Stimulated activated CD8-positive, alpha-beta memory T cell treated with anti-CD3 and anti-CD28 coated beads, Interleukin-12 subunit alpha, Interleukin-12 subunit beta, amount 100 ng/mL, for 4 hours (primary cell): ENCODE measurements around the gene NT5DC2.

Experiments used
- DNase-seq: peaks from one replicate; pipeline ENCODE4 v3.0.0-alpha.2; 2020; ENCODE audit warnings: low read depth

The NT5DC2 gene

DNA sequence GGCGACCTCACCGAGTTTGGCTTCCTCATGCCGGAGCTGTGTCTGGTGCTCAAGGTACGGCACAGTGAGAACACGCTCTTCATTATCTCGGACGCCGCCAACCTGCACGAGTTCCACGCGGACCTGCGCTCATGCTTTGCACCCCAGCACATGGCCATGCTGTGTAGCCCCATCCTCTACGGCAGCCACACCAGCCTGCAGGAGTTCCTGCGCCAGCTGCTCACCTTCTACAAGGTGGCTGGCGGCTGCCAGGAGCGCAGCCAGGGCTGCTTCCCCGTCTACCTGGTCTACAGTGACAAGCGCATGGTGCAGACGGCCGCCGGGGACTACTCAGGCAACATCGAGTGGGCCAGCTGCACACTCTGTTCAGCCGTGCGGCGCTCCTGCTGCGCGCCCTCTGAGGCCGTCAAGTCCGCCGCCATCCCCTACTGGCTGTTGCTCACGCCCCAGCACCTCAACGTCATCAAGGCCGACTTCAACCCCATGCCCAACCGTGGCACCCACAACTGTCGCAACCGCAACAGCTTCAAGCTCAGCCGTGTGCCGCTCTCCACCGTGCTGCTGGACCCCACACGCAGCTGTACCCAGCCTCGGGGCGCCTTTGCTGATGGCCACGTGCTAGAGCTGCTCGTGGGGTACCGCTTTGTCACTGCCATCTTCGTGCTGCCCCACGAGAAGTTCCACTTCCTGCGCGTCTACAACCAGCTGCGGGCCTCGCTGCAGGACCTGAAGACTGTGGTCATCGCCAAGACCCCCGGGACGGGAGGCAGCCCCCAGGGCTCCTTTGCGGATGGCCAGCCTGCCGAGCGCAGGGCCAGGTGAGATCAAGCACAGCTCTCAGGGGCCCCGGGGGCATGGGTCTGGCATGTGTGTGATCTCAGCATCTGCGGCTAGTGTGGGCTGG, 45.6 kb downstream of the NT5DC2 start:
- no peak for DNase-seq

DNA sequence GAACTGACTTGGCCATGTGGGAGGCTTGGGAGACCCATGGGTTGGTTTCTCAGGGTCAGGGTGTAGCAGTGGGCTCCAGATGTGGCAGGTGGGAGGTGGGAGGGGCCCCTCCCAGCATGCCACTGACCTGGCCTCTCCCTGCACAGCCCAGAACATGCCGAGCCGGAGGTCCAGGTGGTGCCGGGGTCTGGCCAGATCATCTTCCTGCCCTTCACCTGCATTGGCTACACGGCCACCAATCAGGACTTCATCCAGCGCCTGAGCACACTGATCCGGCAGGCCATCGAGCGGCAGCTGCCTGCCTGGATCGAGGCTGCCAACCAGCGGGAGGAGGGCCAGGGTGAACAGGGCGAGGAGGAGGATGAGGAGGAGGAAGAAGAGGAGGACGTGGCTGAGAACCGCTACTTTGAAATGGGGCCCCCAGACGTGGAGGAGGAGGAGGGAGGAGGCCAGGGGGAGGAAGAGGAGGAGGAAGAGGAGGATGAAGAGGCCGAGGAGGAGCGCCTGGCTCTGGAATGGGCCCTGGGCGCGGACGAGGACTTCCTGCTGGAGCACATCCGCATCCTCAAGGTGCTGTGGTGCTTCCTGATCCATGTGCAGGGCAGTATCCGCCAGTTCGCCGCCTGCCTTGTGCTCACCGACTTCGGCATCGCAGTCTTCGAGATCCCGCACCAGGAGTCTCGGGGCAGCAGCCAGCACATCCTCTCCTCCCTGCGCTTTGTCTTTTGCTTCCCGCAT, 46.4 kb downstream of the NT5DC2 start:
- DNase-seq: no peak

DNA sequence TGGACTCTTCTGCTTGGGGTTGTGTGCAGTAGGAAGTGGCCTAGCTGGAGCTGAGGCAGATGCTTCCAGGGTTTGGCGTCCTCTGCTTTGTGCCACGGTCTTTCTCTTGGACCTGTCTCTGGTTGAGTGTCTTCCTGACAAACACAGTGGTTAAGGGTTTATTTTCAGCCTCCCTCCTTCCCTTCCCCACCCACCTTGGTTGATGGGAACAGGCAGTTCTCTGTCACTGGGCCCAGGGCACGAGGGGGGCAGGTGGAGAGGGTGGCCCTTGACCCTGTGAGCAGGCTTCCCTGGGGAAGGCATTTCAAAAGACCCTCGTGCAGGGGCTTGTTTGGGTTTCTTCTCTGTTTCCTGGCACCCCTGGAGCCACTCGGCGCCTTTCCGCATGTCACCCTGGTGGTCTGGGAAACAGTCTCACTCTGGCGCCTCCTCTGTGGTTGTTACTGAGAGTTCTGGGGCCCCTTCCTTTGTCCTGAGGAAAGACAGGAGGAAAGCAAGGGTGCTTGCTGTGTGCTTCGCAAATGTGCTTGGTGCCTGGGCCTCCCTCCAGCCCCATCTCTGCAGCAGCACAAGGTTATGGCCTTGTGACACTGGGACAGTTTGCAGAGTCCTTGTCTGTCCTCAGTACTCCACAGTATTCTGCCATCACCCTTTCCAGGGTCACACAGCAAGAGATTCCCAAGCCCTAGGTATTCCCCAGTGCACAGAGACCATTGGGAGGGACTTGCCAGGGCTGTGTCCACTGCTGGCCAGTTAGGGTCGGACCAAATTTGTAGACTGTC, 48.8 kb downstream of the NT5DC2 start:
- DNase-seq: no peak

DNA sequence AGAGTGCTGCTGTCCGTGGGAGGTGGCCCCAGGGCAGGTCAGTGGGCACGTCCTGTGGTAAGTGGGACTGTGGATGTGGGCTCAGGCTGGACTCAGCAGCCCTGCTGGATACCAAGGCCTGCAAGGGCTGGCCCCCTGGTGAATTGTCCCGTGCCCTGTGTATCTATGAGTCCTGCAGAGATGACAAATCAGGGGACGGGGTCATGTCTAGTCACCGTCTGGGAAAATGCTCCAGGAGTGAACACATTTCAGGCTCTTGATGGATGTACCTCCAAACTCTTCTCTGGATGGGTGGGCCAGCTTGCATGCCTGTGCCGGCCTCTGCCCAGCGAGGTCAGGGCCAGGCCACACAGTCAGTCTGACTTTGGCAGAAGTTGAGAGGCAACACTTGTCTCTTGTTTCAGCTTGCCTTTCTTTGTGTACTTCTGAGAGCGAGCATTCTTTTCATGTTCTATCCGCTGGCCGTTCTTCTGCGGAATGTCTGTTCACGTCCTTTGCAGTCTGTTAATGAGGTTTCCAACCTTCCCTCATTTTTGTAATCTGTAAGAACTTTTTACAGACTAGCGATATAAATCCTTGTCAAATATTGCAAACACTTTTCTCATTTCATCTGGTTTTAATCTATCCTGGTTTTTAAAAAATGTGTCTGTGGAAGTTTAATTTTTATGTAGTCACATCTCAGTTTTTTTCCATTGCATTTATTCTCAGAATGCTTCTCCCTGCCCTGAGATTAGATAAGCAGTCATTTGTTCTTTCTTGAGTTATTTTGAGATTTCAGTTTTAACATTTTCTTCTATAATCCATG, 49.9 kb downstream of the NT5DC2 start:
- no peak for DNase-seq

DNA sequence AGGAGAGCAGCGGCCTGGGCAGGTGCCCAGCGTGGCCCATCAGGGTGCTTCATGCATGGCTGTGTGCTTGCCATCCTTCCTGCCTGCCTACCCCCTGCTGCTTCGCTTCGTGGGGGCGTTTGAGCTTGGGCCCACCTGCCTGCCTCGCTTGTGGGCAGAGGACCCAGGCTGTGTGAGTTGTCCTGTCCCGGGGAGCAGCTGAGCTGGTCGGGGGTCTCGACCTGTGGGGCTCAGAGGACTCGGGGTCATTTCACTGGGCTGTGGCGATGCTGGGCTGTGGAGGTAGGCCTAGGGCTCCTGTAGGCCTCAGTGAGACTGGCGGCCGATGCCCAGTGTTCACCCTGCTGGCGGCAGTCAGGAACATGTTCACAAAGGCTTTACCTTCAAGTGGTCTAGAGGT, 50.6 kb downstream of the NT5DC2 start:
- DNase-seq: no peak

DNA sequence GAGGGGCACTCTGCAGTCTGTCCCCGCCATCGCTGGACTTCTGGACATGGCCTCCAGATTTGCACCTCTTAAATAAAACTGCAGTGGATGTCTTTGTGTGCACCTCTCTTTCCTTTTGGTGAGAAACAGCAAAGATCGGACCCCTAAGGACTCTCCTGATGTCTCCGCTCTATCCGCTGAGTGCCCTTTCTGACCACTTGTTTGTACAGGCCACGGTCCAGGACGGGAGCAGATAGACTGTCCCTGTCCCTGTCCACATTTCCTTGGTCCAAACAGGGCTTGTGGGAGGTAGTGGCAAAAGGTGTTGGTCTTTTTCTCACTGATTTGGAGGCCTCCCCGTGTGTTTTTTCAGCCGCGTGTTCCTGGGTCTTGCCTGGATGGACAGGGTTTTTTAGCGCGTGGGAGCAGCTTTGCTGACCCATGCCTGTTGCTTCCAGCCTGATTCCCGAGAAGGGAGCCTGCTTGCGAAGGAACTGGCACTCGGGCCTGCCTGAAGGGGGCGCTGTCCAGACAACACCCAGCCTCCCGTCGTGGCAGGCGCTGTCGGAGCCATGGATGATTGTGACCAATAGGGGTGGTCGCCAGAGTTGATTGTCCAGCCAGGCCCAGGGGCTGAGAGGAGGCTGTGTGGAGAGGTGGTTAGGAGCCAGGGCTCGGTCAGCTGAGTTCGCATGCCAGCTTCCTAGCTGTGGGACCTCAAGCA, 51.7 kb downstream of the NT5DC2 start:
- no peak for DNase-seq

DNA sequence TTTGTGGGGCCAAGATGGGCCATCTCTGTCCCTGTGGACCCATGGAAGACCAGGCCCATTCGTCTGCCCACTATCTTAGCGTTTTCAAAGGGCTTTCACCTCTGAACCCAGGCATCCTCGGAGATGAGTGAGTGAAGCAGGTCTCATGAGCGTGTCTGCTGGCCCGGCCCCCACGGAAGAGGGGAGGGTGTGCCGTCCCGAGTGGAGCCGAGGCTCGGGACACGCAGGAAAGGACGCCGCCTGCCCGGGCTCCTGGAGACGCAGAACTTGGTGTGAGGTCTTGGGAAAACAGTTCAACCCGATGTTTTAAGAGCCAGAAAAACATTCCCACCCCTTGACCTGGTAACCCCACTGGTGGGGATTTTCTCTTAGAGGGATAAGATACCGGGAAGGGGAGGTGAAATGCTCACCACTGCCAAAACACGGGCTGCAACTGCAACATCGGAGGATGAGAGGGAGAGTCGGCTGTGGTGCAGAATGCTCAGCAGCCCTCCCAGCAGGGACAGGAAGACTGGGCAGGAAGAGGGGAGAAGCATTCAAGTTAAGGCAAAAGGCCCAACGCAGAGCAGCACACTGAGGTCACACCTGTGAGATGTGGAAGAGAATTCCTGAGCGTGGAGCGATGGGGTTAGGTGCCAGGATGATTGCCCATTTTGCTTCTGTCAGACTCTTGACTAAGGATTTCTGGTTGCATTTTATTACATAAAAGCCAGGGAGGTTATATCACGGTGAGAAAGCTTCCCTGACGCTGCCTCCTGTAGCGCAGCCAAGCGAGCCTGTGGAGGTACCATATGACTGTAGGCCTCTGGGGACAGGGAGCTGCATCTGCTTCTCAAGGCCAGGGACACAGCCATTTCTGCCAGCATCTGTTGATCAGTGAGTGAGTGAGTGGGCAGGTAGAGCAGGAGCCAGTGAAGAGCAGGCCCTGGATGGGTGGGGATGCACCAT, 52.6 kb downstream of the NT5DC2 start:
- DNase-seq: no peak

DNA sequence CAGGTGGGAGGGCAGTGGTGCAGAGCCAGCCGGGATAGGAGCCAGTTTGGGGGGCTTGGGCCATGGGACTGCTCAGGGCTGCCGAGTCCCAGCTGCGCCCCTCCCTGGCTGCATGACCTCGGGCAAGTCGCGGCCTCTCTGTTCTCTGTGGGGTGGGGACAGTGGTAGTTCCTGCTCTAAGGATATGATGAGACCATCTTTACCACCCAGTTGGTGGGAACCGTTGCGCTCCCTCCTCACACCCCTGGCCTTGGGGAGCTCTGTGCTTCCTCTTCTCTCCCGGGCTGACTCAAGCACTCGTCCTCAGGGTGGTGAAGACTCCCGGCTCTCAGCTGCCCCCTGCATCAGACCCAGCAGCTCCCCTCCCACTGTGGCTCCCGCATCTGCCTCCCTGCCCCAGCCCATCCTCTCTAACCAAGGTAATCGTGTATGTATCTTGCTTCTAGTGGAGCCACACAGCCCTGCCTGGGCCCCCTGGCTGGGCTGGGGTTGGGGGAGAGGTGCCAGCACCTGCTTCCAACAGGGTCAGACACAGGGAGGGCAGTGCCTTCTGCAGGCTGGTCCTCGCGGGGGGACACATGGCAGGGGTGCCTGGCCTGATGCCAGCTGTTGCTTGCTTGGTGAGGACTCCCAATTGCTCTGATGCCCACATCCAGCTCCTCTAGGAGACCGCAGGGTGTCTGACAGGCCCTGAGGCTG, 53.6 kb downstream of the NT5DC2 start:
- no peak for DNase-seq

DNA sequence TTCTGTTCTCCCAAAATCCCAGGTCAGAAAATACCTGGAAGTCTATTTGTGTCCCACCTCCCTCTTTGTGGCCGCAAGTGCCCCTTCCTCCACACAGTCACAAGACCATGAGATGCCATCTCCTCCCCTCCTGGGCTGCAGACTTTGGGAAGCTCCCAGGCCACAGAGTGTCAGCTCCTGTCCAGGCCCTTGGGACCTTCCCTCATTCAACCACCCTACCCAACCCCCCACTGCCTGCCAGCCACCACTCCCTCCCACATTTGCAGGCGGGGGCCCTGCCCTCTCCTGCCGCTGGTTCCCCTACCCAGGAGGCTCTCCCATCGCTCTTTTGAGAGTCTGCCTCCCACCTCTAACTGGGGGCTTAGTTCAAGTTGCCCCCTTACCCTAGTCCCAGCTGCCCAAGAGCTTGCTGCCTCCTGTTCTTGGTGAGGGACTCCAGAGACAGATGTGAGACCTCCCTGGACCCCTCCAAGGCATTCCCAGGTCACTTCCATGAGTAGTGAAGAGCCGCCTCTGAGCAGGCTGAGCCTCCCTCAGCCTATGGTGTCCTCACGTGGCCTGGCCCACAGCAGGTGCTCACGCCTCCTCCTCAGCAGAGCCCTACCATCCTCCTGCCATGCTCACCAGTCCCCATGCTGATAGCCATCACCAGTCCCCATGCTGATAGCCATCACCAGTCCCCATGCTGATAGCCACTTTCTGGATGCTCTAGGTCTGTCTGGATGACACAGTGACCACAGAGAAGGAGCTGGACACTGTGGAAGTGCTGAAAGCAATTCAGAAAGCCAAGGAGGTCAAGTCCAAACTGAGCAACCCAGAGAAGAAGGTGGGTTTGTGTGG, 54.4 kb downstream of the NT5DC2 start:
- no peak for DNase-seq

DNA sequence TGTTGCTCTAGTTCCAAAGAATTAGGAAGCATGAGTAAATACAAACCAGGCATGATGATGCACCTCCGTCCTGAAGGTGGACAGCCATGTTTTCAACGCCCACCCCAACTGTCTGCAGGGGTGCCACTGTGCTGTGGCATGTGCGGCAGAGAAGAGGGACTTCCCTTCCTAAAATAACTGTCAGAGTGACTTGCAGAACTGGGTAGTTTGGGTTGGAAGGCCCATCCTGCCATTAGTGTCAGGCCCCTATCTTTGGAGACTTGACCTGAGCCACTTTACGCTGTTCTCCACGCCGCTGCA, 55.9 kb downstream of the NT5DC2 start:
- no peak for DNase-seq

DNA sequence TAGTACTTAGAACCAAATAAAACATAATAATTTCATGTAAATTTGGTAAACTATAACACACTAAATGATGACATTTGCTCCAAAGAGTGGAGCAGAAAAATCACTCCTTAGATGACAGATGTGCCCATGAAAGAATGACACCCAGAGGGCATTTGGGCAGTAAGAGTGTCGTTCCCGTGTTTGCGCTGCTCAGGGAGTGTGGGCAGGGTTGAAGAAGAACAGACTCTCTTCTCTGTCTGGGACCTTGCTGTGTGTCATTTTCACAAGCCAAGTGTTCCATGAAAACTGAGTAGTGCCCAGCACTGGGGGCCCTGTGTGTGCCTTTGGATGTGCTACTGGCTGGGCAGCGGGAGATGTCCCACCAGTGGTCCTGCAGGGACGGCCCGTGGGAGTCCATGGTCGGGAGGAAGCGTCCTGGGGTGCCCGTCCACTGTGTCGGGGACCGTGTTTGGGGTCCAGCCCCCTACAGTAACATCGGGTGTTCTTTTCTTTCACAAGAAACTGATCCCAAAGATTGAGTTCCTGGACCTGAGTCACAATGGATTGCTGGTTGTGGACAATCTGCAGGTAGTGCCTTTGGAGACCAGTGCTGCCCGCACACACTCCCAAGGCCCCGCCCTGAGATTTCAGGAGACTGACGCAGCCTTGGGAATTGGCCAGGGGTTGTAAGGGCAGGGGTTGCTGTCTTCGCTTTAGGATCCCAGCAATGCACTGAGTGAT, 56.4 kb downstream of the NT5DC2 start:
- DNase-seq: no peak
